Cardiac fibroblast (primary cell): ENCODE results near the gene FAN1.

Experiments
- DNase-seq, 2 donors: peaks; one replicate each; pipeline versions ENCODE4 v3.0.0 to v3.0.0-alpha.2; 2010; ENCODE audit warnings: low read depth in 2 of 2
- H3K4me3 ChIP-seq, 2 donors: replicated peaks in 1 of 2; 1 replicate in 1 of 2; 2 replicates in 1 of 2; pipeline ENCODE4 v1.5.1; 2011; ENCODE audit warnings: low read depth in 2 of 2, low read length in 2 of 2, mild to moderate bottlenecking in 2 of 2, moderate library complexity in 1 of 2
- CTCF ChIP-seq: IDR thresholded peaks from one replicate; pipeline ENCODE4 v1.5.1; 2011; ENCODE audit warnings: low read depth, mild to moderate bottlenecking, low read length, inconsistent platforms

The FAN1 gene

GRCh38 chr15:30901889-30902288 lies 1.8 kb upstream of the FAN1 start:
- DNase-seq = no peak
- TF ChIP-seq CTCF = no peak
- H3K4me3 ChIP-seq = no peak overlapping the region

GRCh38 chr15:30904812-30905211 lies 1.1 kb downstream of the FAN1 start:
- no peak for DNase-seq

GRCh38 chr15:30905821-30906220 lies 2.1 kb downstream of the FAN1 start:
- DNase-seq = no peak
- TF ChIP-seq CTCF = peak; percentile 19
- H3K4me3 ChIP-seq = no peak overlapping the region

More at GRCh38 chr15:30904812-30905211, 1.1 kb downstream of the FAN1 start:
- no peak overlapping the region for H3K4me3 ChIP-seq
- no peak for TF ChIP-seq CTCF

GRCh38 chr15:30906366-30906765 lies 2.7 kb downstream of the FAN1 start:
- H3K4me3 ChIP-seq = no peak overlapping the region
- no peak for TF ChIP-seq CTCF
- no peak for DNase-seq

GRCh38 chr15:30913761-30914160 lies 10.0 kb downstream of the FAN1 start:
- H3K4me3 ChIP-seq = no peak overlapping the region
- no peak for TF ChIP-seq CTCF
- DNase-seq = no peak

- DNase-seq = no peak
- no peak for TF ChIP-seq CTCF
Measured at GRCh38 chr15:30917013-30917412, 13.3 kb downstream of the FAN1 start.

GRCh38 chr15:30917675-30918074 lies 14.0 kb downstream of the FAN1 start:
- no peak overlapping the region for H3K4me3 ChIP-seq
- DNase-seq = no peak
- TF ChIP-seq CTCF = no peak

More at GRCh38 chr15:30917013-30917412, 13.3 kb downstream of the FAN1 start:
- no peak overlapping the region for H3K4me3 ChIP-seq
